RWPE2 (cell line): ENCODE data around the gene GMEB2.
"Not testable (repeated sequence)": the region's sequence is repeated elsewhere in the genome, so short reads cannot be mapped to it uniquely, and the experiment has no call there.

Source experiments
- ATAC-seq: fragments of 200-7000 bp; cut with Tn5 transposase; 3 replicates; pipeline ENCODE4 v1.9.1; 2021; ENCODE audit warnings: low read depth
- DNase-seq: peaks from one replicate; pipeline ENCODE4 v3.0.0-alpha.2; 2020; ENCODE audit warnings: low spot score
- H3K27ac ChIP-seq: fragments of 450-650 bp; 2 replicates; pipeline ENCODE4 v1.5.1; 2017; ENCODE audit warnings: mild to moderate bottlenecking; ENCODE audit not compliant: poor library complexity, severe bottlenecking
- H3K27me3 ChIP-seq: fragments of 250-450 bp; sonication (Bioruptor Pico); 2 replicates; pipeline ENCODE4 v1.5.1; 2021; ENCODE audit warnings: mild to moderate bottlenecking, moderate library complexity; ENCODE audit not compliant: insufficient read depth, poor library complexity, severe bottlenecking
- H3K36me3 ChIP-seq: fragments of 250-450 bp; sonication (Bioruptor Pico); 2 replicates; pipeline ENCODE4 v1.5.1; 2020; ENCODE audit warnings: low read depth, mild to moderate bottlenecking, moderate library complexity
- H3K4me1 ChIP-seq: fragments of 250-450 bp; sonication (Bioruptor Pico); 2 replicates; pipeline ENCODE4 v1.5.1; 2021; ENCODE audit warnings: mild to moderate bottlenecking, moderate library complexity; ENCODE audit not compliant: insufficient read depth, poor library complexity, severe bottlenecking
- H3K4me3 ChIP-seq: fragments of 250-450 bp; sonication (Bioruptor Pico); 2 replicates; pipeline ENCODE4 v1.5.1; 2021; ENCODE audit warnings: mild to moderate bottlenecking, moderate library complexity; ENCODE audit not compliant: severe bottlenecking
- H3K9me3 ChIP-seq: fragments of 250-450 bp; sonication (Bioruptor Pico); 2 replicates; pipeline ENCODE4 v1.5.1; 2021; ENCODE audit warnings: mild to moderate bottlenecking, moderate library complexity; ENCODE audit not compliant: severe bottlenecking
- TF ChIP-seq, protein P1 (sequence below): fragments of 450-650 bp; IDR thresholded peaks from one replicate; pipeline ENCODE4 v1.5.1; 2017; ENCODE audit warnings: mild to moderate bottlenecking, moderate library complexity; ENCODE audit not compliant: poor library complexity, severe bottlenecking

GMEB2 gene

DNA sequence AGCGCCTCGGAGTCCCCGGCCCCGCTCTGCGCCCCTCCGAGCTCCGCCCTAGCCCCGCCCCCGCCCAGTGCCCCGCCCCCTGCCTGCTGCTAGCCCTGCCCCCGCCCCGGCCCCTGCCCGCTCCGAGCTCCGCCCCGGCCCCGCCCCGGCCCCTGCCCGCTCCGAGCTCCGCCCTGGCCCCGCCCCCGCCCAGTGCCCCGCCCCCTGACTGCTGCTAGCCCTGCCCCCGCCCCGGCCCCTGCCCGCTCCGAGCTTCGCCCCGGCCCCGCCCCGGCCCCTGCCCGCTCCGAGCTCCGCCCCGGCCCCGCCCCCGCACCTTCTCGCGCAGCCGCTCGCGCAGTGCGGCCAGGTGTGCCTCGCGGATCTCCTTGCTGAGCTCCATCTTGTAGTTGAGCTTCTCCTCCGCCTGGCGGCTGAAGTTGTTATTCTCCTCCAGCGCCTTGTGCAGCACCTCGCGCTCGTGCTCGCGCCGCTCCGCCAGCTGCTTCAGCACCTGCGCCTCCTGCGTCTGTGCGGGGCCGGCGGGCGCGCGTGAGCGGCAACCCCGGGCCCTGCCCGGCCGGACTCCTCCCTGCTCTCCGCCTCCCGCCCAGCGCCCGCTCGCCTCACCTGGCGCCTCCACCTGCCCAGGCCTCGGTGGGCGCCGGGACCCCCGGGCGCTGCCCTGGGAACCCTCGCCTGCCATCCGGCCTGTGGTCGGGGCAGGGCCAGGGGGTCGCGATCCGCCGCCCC, 15.1 kb upstream of the GMEB2 start:
- no peaks in the 10 kb centered on the region for H3K36me3 ChIP-seq
- ATAC-seq (peak; percentile 85), DNase-seq (peak; percentile 100)
- no peaks in the 10 kb centered on the region for H3K4me1 ChIP-seq
- TF ChIP-seq, protein P1, sequence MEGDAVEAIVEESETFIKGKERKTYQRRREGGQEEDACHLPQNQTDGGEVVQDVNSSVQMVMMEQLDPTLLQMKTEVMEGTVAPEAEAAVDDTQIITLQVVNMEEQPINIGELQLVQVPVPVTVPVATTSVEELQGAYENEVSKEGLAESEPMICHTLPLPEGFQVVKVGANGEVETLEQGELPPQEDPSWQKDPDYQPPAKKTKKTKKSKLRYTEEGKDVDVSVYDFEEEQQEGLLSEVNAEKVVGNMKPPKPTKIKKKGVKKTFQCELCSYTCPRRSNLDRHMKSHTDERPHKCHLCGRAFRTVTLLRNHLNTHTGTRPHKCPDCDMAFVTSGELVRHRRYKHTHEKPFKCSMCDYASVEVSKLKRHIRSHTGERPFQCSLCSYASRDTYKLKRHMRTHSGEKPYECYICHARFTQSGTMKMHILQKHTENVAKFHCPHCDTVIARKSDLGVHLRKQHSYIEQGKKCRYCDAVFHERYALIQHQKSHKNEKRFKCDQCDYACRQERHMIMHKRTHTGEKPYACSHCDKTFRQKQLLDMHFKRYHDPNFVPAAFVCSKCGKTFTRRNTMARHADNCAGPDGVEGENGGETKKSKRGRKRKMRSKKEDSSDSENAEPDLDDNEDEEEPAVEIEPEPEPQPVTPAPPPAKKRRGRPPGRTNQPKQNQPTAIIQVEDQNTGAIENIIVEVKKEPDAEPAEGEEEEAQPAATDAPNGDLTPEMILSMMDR: peak; percentile 57
- H3K27ac ChIP-seq: peak overlapping the region; percentile 79
- no peaks in the 10 kb centered on the region for H3K9me3 ChIP-seq
- no peaks in the 10 kb centered on the region for H3K27me3 ChIP-seq
- peak overlapping the region; percentile 57 for H3K4me3 ChIP-seq

DNA sequence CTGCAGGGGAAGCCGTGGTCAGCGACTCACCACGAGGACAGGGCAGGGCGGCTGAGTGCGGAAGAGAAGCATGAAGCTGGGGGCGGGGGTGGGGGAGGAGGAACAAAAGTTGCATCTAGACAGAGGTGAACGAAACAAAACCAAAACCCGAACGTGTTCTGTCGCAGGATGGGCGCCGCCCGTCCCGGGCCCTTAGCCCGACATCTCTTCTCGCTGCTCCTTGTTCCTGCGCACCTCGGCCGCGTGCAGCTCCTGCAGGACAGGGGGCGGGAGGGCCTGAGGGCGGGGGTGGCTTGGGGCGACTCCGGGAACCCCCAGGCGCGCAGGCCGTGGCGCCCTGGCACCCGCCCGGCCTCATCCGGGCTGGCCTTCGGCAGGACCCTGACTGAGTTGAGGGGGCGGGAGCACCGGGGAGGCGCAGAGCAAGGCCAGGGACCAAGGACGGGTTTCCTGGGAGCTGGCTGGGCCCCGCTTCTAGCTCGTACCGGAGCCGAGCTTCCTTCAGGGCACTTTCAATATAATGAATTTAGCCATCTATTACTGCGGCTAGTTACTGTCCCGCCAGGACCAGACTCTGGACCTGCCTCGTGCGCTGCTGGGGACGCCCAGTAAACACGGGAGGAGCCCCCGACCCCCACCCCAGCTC, 14.4 kb upstream of the GMEB2 start:
- no peaks in the 10 kb centered on the region for H3K4me1 ChIP-seq
- TF ChIP-seq, protein P1: no peak
- H3K27me3 ChIP-seq: no peaks in the 10 kb centered on the region
- no peaks in the 10 kb centered on the region for H3K9me3 ChIP-seq
- H3K36me3 ChIP-seq: no peaks in the 10 kb centered on the region
- H3K4me3 ChIP-seq: peak overlapping the region; percentile 34
- peak overlapping the region; percentile 42 for H3K27ac ChIP-seq
- DNase-seq (peak; percentile 84), ATAC-seq (peak; percentile 18)

DNA sequence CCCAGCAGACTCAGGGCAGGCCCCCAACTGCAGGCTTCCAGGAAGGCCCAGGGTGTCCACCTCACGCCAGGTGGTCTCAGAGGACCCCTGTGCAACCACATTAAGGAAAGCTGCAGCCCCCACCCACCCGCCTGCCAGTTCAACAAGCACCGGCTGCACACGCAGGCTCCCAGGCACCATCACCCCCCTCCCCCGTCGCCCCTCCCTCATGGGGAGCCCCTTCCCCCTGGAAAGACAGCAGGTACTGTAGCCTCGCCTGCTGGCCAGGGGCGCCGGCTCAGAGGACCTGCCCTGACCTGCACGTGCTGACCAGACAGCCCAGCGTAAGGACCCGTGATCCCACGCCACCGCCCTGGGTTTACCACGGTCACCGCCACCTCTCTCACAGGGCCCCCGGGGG, 13.8 kb upstream of the GMEB2 start:
- not testable (repeated sequence) for H3K4me3 ChIP-seq, ATAC-seq, H3K9me3 ChIP-seq, H3K4me1 ChIP-seq, H3K27ac ChIP-seq, H3K27me3 ChIP-seq, H3K36me3 ChIP-seq
- DNase-seq: peak; percentile 89

DNA sequence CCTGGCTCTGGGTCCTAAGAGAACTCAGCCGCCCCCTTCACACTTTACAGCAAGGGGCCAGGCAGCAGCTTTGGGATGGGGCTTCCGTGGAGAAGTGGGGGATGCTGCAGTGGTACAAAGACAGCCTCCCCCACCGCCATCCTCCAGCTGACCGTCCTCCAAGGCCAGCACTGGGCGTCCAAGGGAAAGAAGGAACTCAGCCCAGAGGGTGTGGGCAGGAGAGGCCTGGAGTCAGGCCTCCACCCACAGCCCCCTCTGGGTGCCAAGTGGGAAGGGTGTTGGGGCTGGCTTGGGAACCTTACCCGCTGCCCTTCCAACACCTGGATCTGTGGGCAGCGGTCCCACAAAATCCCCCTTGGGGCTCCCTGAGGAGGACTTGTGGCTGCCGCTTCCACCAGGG, 13.2 kb upstream of the GMEB2 start:
- ATAC-seq: no peak
- H3K9me3 ChIP-seq: no peaks in the 10 kb centered on the region
- peak; percentile 84 for DNase-seq
- H3K4me1 ChIP-seq: no peaks in the 10 kb centered on the region
- TF ChIP-seq, protein P1: no peak
- H3K27me3 ChIP-seq: no peaks in the 10 kb centered on the region
- H3K4me3 ChIP-seq: no peak overlapping the region
- H3K36me3 ChIP-seq: no peaks in the 10 kb centered on the region
- no peak overlapping the region for H3K27ac ChIP-seq

DNA sequence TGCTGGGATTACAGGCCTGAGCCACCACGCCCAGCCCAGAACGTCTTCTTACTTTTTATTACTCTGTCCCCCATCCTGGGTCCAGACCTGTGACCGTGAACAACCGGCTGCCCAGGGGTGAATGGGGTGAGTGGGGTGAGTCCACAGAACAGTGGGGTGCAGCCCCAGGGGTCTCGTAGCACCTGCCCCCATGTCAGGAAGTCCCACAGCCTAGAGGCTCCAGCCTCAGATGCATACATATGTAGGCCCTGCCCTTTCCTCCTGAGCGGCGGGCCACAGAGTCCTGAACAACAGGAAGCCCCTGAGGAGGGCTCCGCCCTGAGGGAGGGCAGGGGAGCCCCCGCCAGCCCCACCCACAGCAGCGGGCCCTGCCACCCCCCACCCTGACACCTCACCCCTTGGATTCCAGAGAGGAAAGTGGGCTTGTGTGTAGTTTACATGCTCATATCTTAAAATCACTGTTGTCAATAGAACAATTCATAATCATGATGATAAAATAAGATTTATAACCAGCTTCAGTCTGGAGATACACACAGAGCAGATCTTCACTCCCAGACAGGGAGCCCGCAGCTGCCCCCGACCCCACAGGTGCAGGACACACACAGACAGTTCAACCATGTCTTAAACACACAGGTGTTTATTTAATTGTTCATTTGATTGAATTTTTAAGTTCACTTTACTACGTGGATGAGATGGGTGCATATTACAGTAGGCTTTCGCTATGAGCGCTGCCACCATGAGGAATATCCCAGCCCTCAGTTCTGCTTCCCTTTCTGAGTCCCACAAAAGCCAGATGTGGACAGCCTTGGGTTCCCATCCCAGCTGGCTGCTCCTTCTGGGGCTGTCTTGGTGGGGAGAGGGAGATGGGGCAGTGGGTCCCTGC, 12.4 kb upstream of the GMEB2 start:
- H3K27me3 ChIP-seq: no peaks in the 10 kb centered on the region
- no peaks in the 10 kb centered on the region for H3K9me3 ChIP-seq
- no peak for ATAC-seq
- no peaks in the 10 kb centered on the region for H3K4me1 ChIP-seq
- DNase-seq: no peak
- TF ChIP-seq, protein P1: no peak
- no peaks in the 10 kb centered on the region for H3K36me3 ChIP-seq
- no peak overlapping the region for H3K4me3 ChIP-seq
- H3K27ac ChIP-seq: peak overlapping the region; percentile 1
